ENCODE measurements around the gene CASK. TPM values are rescaled to one million over a fixed set of nuclear protein-coding genes. Genes with fewer than 3 reads are reported as not detected.

Gene CASK
- polyA plus RNA-seq, 1 donor from 2014 or later = 58.3 TPM

DNA sequence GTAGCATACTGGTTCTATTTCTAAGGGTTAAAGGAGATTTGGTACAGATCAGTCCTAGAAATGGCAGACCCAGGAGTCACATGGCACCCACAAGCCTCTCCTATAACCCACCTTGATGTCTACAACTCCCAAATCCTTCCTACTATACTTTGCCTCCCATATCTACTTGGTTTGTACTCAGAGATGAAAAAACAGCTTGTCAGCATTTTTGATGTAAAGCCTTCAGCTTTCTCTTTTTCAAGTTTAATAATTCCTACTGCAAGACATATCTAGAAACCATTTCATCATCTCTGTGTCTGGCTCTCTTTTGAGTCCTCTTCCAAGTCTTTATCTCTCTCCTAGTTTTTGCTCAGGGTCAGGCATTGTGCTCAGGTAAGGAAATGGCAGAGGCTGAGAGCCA is 393.3 kb downstream of the CASK start:
- Histone ChIP-seq H3K36me3 (ENCODE audit: insufficient read depth, low read length) (no peaks in the 10 kb centered on the region), H3K79me2 (replicated peaks; ENCODE audit: insufficient read depth, low read length) (no peaks in the 10 kb centered on the region), H3K4me2 (ENCODE audit: low read length) (no peak overlapping the region), H3F3A (ENCODE audit: insufficient read depth, low read length, poor library complexity, severe bottlenecking) (no peaks in the 10 kb centered on the region), H3K9me3 (ENCODE audit: low read length) (no peaks in the 10 kb centered on the region), H3K9ac (ENCODE audit: low read length) (no peak overlapping the region), H3K4me3 (ENCODE audit: low read length) (no peak overlapping the region), H3K27ac (ENCODE audit: low read length) (no peak overlapping the region), H2AFZ (ENCODE audit: low read depth, low read length) (no peak overlapping the region), H3K9me2 (ENCODE audit: insufficient read depth, low read length) (no peaks in the 10 kb centered on the region), H4K20me1 (ENCODE audit: insufficient read depth) (no peaks in the 10 kb centered on the region), H3K27me3 (ENCODE audit: insufficient read depth, low read depth, low read length) (no peaks in the 10 kb centered on the region)
- TF ChIP-seq EP300 (conservative IDR thresholded peaks at IDR 0.05; ENCODE audit: poor library complexity, severe bottlenecking) (no peak), SMC3 (conservative IDR thresholded peaks at IDR 0.05; ENCODE audit: poor library complexity) (no peak), POLR2AphosphoS5 (IDR thresholded peaks at IDR 0.05) (no peak), MXI1 (conservative IDR thresholded peaks at IDR 0.05; ENCODE audit: poor library complexity, severe bottlenecking) (no peak), TAF1 (IDR thresholded peaks at IDR 0.05; ENCODE audit: low read depth) (no peak), RAD21 (conservative IDR thresholded peaks at IDR 0.05) (no peak), EZH2 (IDR thresholded peaks at IDR 0.05; ENCODE audit: borderline replicate concordance, insufficient read depth, low read length, poor library complexity, severe bottlenecking) (no peak)
- TF ChIP-seq, protein P1, sequence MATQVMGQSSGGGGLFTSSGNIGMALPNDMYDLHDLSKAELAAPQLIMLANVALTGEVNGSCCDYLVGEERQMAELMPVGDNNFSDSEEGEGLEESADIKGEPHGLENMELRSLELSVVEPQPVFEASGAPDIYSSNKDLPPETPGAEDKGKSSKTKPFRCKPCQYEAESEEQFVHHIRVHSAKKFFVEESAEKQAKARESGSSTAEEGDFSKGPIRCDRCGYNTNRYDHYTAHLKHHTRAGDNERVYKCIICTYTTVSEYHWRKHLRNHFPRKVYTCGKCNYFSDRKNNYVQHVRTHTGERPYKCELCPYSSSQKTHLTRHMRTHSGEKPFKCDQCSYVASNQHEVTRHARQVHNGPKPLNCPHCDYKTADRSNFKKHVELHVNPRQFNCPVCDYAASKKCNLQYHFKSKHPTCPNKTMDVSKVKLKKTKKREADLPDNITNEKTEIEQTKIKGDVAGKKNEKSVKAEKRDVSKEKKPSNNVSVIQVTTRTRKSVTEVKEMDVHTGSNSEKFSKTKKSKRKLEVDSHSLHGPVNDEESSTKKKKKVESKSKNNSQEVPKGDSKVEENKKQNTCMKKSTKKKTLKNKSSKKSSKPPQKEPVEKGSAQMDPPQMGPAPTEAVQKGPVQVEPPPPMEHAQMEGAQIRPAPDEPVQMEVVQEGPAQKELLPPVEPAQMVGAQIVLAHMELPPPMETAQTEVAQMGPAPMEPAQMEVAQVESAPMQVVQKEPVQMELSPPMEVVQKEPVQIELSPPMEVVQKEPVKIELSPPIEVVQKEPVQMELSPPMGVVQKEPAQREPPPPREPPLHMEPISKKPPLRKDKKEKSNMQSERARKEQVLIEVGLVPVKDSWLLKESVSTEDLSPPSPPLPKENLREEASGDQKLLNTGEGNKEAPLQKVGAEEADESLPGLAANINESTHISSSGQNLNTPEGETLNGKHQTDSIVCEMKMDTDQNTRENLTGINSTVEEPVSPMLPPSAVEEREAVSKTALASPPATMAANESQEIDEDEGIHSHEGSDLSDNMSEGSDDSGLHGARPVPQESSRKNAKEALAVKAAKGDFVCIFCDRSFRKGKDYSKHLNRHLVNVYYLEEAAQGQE (IDR thresholded peaks at IDR 0.05; ENCODE audit: borderline replicate concordance) = no peak
- TF ChIP-seq, protein P2, sequence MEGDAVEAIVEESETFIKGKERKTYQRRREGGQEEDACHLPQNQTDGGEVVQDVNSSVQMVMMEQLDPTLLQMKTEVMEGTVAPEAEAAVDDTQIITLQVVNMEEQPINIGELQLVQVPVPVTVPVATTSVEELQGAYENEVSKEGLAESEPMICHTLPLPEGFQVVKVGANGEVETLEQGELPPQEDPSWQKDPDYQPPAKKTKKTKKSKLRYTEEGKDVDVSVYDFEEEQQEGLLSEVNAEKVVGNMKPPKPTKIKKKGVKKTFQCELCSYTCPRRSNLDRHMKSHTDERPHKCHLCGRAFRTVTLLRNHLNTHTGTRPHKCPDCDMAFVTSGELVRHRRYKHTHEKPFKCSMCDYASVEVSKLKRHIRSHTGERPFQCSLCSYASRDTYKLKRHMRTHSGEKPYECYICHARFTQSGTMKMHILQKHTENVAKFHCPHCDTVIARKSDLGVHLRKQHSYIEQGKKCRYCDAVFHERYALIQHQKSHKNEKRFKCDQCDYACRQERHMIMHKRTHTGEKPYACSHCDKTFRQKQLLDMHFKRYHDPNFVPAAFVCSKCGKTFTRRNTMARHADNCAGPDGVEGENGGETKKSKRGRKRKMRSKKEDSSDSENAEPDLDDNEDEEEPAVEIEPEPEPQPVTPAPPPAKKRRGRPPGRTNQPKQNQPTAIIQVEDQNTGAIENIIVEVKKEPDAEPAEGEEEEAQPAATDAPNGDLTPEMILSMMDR (IDR thresholded peaks at IDR 0.05; ENCODE audit: poor library complexity, severe bottlenecking) = no peak

DNA sequence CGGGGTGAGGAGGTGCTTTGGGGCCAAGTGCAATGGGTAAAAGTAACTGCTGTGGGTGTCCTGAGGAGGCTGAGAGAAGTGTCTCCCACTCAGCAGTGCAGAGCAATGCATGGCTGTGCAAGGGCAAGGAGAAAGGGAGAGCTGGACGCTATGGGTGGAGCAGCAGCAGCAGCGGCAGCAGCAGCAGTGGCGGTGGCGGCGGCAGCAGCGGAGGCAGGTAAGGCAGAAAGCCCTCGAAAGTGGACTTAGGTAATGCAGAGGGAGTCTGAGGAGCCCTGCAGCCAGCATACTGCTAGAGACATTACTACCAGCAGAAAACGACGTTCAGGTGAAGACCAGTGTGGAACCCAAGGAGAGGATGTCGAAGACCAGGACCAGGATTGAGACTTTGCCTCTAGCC is 394.1 kb downstream of the CASK start:
- H3K27ac ChIP-seq (ENCODE audit: low read length) = no peak overlapping the region
- no peaks in the 10 kb centered on the region for H3K79me2 ChIP-seq (replicated peaks; ENCODE audit: insufficient read depth, low read length)
- TF ChIP-seq POLR2AphosphoS5 (IDR thresholded peaks at IDR 0.05) (no peak), SMC3 (conservative IDR thresholded peaks at IDR 0.05; ENCODE audit: poor library complexity) (no peak), RAD21 (conservative IDR thresholded peaks at IDR 0.05) (no peak), EP300 (conservative IDR thresholded peaks at IDR 0.05; ENCODE audit: poor library complexity, severe bottlenecking) (no peak), EZH2 (IDR thresholded peaks at IDR 0.05; ENCODE audit: borderline replicate concordance, insufficient read depth, low read length, poor library complexity, severe bottlenecking) (no peak), TAF1 (IDR thresholded peaks at IDR 0.05; ENCODE audit: low read depth) (no peak), MXI1 (conservative IDR thresholded peaks at IDR 0.05; ENCODE audit: poor library complexity, severe bottlenecking) (no peak)
- TF ChIP-seq, protein P2 (IDR thresholded peaks at IDR 0.05; ENCODE audit: poor library complexity, severe bottlenecking) = no peak
- TF ChIP-seq, protein P1 (IDR thresholded peaks at IDR 0.05; ENCODE audit: borderline replicate concordance) = no peak
- H3K4me2 ChIP-seq (ENCODE audit: low read length) = no peak overlapping the region
- H3F3A ChIP-seq (ENCODE audit: insufficient read depth, low read length, poor library complexity, severe bottlenecking) = no peaks in the 10 kb centered on the region
- no peaks in the 10 kb centered on the region for H3K27me3 ChIP-seq (ENCODE audit: insufficient read depth, low read depth, low read length)
- H3K9me2 ChIP-seq (ENCODE audit: insufficient read depth, low read length) = no peaks in the 10 kb centered on the region
- no peaks in the 10 kb centered on the region for H4K20me1 ChIP-seq (ENCODE audit: insufficient read depth)
- no peak overlapping the region for H3K4me3 ChIP-seq (ENCODE audit: low read length)
- no peak overlapping the region for H2AFZ ChIP-seq (ENCODE audit: low read depth, low read length)
- no peaks in the 10 kb centered on the region for H3K9me3 ChIP-seq (ENCODE audit: low read length)
- no peaks in the 10 kb centered on the region for H3K36me3 ChIP-seq (ENCODE audit: insufficient read depth, low read length)
- H3K9ac ChIP-seq (ENCODE audit: low read length) = no peak overlapping the region
